Testis (tissue), 2 donors: Measurements from ENCODE around the gene IL1RL1.

Experiments used
- CTCF ChIP-seq, 3 experiments: fragments of 450-650 bp in 2 of 3; fragments of 200-600 bp in 1 of 3; sonication (generic) in 1 of 3; IDR thresholded peaks; one replicate each; pipeline ENCODE4 v1.5.1; 2016 to 2019; ENCODE audit warnings: antibody characterized with exemption in 3 of 3, mild to moderate bottlenecking in 2 of 3, moderate library complexity in 1 of 3
- POLR2A ChIP-seq: fragments of 450-650 bp; IDR thresholded peaks from one replicate; pipeline ENCODE4 v1.6.1; 2017; ENCODE audit warnings: antibody characterized with exemption, mild to moderate bottlenecking, moderate library complexity

GRCh38 chr2:102283996-102284395, 27.4 kb upstream of the IL1RL1 start:
- TF ChIP-seq CTCF (IDR thresholded peaks at IDR 0.05) (no peak), POLR2A (no peak)
